RCC 7860 (cell line): ENCODE data around the gene SLC50A1.

ENCODE experiments used
- DNase-seq: peaks from one replicate; pipeline ENCODE4 v3.0.0-alpha.2; 2015; ENCODE audit warnings: low spot score
- FAIRE-seq: peaks from 2 replicates; lab custom pipeline; 2012; peaks lifted over from hg19 to GRCh38; lab: Jason Lieb, UNC

Gene SLC50A1

GRCh38 chr1:155168456-155169210 is 33.0 kb downstream of the SLC50A1 start:
- DNase-seq (no peak), FAIRE-seq (no peak)

GRCh38 chr1:155169541-155169940 is 33.9 kb downstream of the SLC50A1 start:
- no peak for DNase-seq
- FAIRE-seq: no peak

- FAIRE-seq (no peak), DNase-seq (no peak)
These were observed 34.6 kb downstream of the SLC50A1 start for GRCh38 chr1:155170101-155170785.

- FAIRE-seq (no peak), DNase-seq (no peak)
These were observed 35.2 kb downstream of the SLC50A1 start for GRCh38 chr1:155170806-155171205.

GRCh38 chr1:155171836-155172731 is 36.4 kb downstream of the SLC50A1 start:
- FAIRE-seq (no peak), DNase-seq (no peak)

GRCh38 chr1:155172732-155173477 is 37.3 kb downstream of the SLC50A1 start, which contains the start of gene KRTCAP2:
KRTCAP2 (minus strand) TSS chr1:155173304; CDS start chr1:155173224, 80 bp downstream.
- peak; percentile 59 for FAIRE-seq
- peak; percentile 93 for DNase-seq

GRCh38 chr1:155173478-155174323 is 38.0 kb downstream of the SLC50A1 start, which contains the start of gene TRIM46:
TRIM46 (plus strand) TSS chr1:155173849; CDS start chr1:155173967, 118 bp downstream.
- DNase-seq: no peak
- FAIRE-seq: no peak

- FAIRE-seq: no peak
- DNase-seq: no peak
These were observed 39.0 kb downstream of the SLC50A1 start for GRCh38 chr1:155174324-155175280.

GRCh38 chr1:155175281-155175926 is 39.8 kb downstream of the SLC50A1 start:
- DNase-seq (no peak), FAIRE-seq (no peak)

GRCh38 chr1:155175927-155176371 is 40.3 kb downstream of the SLC50A1 start:
- FAIRE-seq (no peak), DNase-seq (no peak)

GRCh38 chr1:155176544-155177071 is 41.0 kb downstream of the SLC50A1 start:
- DNase-seq (peak; percentile 53), FAIRE-seq (peak; percentile 4)

- FAIRE-seq: no peak
- no peak for DNase-seq
These were observed 41.7 kb downstream of the SLC50A1 start for GRCh38 chr1:155177192-155177917.

- DNase-seq: no peak
- no peak for FAIRE-seq
These were observed 42.2 kb downstream of the SLC50A1 start for GRCh38 chr1:155177918-155178281.

GRCh38 chr1:155178441-155179111 is 42.9 kb downstream of the SLC50A1 start:
- no peak for DNase-seq
- no peak for FAIRE-seq

GRCh38 chr1:155179112-155180031 is 43.7 kb downstream of the SLC50A1 start:
- DNase-seq (no peak), FAIRE-seq (no peak)
